ENCODE measurements around the gene CAMK4.

CAMK4 gene

DNA sequence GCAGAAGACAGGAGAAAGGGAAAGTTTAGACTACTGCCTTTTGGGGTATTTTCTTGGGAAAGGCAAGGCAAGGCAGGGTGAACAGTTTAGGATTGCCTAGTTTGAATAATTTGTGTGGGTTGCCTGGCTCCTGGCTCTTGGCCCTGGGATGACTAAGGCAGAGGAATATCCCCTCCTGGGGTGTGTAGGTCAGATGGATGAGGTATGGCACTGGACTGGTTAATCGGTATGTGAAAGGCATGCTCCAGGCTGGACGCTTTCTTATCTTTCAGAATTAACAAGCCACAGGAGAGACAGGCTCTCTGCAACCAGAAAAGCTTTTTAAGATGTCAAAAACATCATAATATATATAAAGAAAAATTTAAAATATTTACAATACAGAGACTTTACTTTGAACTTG lies 229.6 kb downstream of the CAMK4 start:
- no peak for DNase-seq
- in situ Hi-C loops (cut with MboI; ENCODE audit: low pct_unique_long_range_greater_than_20kb, low sequenced_read_pairs) = no loop called here

DNA sequence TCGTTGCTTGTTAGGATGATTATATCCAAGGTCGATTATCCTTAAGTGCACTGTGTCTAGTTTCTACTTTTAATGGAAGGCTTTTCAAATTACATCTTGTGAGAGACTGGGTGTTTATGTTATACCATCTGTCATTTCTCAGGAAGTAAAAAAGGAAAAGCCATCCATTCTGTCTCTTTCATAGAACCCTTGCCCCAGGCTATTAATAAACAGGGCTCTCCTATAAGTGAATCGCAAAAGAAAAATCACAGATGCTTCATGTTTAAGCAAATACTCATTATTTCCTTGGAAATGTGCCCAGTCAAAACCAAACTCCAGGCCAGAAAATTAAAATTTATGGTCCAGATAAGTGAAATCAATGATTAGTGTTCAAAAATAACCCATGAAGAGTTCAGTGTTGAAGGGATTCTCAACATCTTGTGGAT lies 230.0 kb downstream of the CAMK4 start:
- in situ Hi-C loops (cut with MboI; ENCODE audit: low pct_unique_long_range_greater_than_20kb, low sequenced_read_pairs) = no loop called here
- no peak for DNase-seq

DNA sequence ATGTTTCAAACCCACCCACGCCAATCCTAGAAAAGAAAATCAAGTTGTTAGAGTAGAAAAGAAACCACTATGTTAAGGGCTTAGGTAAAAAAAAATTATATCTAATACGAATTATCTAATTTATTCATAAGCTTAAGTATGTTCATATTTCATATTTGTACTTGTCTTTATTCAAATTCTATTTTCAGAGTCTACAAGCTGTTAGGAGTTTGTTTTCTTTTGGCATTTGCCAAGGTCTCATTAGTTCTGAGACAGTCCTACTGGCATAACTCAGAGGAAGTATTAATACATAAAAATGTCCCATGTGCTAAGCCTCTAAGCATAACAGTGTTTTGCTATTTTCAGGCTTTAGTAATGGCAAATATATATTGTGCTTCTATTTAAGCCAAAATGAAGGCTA lies 230.6 kb downstream of the CAMK4 start:
- DNase-seq = no peak
- in situ Hi-C loops (cut with MboI; ENCODE audit: low pct_unique_long_range_greater_than_20kb, low sequenced_read_pairs) = no loop called here

DNA sequence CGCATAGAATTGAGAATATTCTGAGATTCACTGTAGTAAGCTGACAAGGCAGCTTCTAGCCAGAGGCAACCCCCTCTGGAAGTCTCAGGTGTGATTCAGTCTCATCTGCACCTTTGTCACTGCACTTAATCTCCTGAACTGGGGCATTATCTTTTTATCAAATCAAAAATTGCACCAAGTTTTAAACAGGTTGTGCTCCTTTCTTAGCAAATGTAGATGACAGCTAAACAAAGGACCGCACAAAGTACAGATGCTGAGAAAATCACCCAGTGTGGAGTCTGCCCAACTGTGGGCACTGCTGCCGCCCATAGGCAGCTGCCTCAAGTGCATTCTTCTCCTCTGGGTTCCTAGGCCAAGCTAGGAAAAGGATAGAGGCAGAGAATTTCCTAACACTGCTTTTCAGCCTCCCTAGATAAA lies 237.1 kb downstream of the CAMK4 start:
- DNase-seq = no peak
- in situ Hi-C loops (cut with MboI; ENCODE audit: low pct_unique_long_range_greater_than_20kb, low sequenced_read_pairs) = no loop called here

DNA sequence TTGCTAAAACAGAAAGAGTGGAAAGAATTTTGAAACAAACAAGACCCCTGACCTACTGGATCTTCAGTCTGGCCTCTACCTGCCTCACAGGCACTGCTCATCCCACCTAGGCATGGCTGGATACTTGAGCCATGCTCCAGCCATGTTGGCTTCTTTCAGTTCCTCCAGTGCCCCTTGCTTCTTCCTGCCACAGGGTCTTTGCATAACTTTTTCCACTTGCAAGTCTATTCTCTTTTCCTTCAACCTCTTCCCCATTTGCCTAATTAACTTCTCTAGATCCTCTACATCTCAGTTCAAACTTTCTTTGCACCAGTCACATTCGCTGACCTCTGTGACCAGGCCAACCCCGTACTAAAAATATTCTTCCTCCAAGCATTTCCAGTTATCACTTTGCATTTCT lies 237.8 kb downstream of the CAMK4 start:
- in situ Hi-C loops (cut with MboI; ENCODE audit: low pct_unique_long_range_greater_than_20kb, low sequenced_read_pairs) = no loop called here
- no peak for DNase-seq

DNA sequence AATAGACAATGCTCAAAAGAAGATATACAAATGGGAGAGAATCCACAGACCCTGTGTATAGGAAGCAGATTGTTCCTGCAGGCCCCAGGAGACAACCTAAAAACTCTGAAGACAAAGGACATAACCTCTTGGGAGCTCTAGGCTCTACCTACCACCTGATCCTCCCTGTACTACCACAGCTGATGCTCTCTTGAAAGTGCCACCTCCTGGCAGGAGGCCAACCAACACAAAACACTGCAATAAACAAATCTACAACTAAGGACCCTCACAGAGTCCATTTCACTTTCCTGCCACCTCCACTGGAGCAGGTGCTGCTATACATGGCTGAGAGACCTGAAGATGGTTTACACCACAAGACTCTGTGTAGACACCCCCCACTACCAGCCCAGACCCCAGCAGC lies 239.1 kb downstream of the CAMK4 start:
- in situ Hi-C loops (cut with MboI; ENCODE audit: low pct_unique_long_range_greater_than_20kb, low sequenced_read_pairs) = no loop called here
- no peak for DNase-seq

DNA sequence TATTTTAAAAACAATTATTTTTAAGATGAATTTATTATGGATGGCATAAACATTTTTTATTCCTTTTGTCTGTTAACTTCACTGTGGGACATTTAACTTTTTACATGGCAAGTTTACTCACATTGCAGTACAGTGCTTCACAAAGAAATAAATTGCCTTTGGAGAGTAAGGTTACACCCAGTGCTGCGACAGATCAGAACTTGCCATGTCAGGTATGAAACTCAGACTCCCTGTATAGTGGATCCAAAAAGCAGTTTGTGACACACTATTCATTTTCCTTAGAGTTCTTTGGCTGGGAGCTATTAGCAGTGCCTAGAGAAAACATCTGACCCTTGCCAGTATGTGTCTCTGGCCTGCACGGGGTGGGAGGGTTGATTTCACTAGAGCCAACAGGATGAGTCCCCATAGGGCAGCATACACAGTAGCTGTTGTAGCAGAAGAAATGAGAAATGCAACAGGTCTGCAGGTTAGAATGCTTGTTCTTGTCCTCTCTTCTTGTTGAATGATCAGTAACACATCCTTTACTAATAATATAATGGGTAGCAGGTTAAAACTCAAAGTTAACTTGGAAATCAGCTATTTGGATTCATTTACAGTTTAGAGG lies 245.2 kb downstream of the CAMK4 start:
- in situ Hi-C loops (cut with MboI; ENCODE audit: low pct_unique_long_range_greater_than_20kb, low sequenced_read_pairs) = no loop called here
- no peak for DNase-seq

DNA sequence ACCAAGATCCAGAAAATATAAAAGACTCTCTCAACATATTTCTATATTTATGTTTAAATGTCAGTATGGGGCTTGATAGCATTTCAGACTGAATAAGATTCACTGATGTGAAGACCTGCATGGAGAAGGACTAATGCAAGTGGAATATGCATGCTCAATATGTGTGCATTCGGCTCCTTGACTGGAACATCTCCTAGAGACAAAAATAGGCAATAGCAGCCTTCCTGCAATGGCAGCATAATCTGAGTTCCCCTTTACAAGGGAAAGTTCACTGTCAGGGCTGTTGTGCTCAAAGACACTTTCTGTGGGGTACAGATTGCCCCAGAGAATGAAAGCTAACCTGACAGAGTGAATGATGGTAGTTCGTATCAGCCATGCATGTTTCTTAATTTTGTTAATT lies 245.7 kb downstream of the CAMK4 start:
- DNase-seq = peak; percentile 14
- in situ Hi-C loops (cut with MboI; ENCODE audit: low pct_unique_long_range_greater_than_20kb, low sequenced_read_pairs) = no loop called here

DNA sequence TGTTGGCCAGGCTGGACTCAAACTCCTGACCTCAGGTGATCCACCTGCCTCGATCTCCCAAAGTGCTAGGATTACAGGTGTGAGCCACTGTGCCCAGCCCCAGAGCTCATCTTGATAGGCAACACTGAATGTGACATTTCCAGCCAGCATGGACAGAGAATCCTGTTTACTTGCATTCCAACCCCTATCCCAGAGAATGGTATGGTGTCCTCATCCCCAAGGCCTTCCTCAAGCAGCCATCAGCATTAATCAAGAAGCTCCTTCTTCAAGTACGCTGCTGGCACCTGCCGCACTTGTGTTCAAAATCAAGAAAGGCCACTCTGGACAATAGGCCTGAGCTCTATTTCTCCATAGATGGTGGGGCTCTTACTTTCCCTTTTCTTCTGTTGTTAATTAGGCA lies 247.9 kb downstream of the CAMK4 start:
- in situ Hi-C loops (cut with MboI; ENCODE audit: low pct_unique_long_range_greater_than_20kb, low sequenced_read_pairs) = no loop called here
- no peak for DNase-seq

DNA sequence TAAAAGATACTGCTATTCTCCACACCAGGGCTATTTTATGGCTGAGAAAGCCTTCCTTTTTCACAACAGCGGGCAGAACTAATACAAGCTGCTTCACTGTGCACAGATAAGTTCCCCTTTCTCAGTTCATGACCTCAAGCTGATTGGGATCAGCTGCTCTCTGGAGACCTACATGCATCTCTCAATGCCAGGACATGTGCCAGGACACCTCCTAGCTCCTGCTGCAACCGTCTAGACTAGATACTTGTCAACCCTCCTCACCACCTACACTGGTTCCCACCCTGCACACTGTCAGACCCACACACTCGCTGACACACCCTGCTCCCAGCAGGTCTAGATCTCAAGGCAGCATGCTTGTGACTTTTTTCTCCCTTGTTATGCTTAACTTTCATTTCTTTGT lies 248.4 kb downstream of the CAMK4 start:
- peak; percentile 70 for DNase-seq
- in situ Hi-C loops (cut with MboI; ENCODE audit: low pct_unique_long_range_greater_than_20kb, low sequenced_read_pairs) = no loop called here

DNA sequence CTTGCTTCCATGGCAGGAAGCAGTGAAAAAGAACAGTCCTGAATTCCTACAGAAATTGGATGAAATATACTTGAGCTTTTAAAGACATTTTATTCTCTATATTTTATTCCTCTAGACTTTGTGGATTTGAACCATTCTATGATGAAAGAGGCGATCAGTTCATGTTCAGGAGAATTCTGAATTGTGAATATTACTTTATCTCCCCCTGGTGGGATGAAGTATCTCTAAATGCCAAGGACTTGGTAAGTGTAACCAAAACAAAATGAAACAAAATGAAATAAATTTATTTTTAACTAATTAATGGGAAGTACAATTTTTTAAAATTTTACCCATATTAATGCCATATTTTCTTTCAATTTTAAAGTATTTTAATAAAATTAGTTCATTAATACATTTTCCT lies 254.1 kb downstream of the CAMK4 start:
- in situ Hi-C loops (cut with MboI; ENCODE audit: low pct_unique_long_range_greater_than_20kb, low sequenced_read_pairs) = no loop called here
- no peak for DNase-seq

DNA sequence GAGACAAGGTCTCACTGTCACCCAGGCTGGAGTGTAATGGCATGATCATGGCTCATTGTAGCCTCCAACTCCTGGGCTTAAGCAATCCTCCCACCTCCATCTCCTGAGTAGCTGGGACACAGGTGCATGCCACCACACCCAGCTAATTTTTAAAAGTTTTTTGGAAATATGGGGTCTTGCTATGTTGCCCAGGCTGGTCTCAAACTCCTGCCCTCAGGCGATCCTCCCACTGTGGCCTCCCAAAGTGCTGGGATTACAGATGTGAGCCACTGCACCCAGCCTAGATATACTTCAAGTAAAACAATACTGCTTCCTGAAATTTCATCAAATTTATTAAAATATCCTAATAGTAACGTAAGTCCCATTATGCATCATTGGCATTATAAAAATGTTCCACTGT lies 254.7 kb downstream of the CAMK4 start:
- in situ Hi-C loops (cut with MboI; ENCODE audit: low pct_unique_long_range_greater_than_20kb, low sequenced_read_pairs) = no loop called here
- no peak for DNase-seq

DNA sequence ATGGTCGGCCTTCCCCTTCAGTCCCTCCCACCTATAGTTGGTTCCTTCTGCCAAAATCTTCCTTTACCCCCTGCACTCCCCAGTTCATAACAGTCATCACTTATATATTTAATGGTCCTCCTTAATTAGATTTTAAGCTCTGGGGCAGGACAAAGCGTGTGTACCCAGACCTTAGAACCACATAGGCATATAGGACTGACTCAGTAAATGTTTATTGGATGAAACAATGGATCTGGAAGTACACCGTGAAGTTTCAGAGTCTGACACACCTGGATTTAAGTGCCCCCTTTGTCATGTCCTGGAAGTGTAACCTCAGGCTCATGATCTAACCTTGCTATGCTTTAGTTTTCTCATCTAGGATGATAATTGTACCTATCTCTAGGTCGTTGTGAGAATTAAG lies 256.2 kb downstream of the CAMK4 start:
- in situ Hi-C loops (cut with MboI; ENCODE audit: low pct_unique_long_range_greater_than_20kb, low sequenced_read_pairs) = no loop called here
- DNase-seq = no peak

DNA sequence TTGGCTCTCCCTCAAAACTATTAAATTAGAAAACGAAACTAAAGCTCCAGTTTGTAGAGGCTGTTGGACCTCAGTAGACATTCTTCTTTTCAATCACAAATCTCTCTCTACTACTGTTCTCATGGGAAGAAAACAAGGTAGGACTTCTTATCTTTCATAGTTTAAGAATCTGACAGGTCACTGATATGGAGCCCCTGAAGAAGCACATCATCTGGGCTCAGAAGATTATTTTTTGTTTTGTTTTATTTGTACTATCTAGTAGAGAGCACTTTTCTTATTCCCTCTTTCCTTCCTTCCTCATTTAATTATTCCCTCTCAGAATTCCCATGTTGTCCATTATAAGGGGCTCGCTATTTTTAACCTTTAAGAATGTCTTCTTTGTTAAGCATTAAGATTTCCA lies 261.9 kb downstream of the CAMK4 start:
- in situ Hi-C loops (cut with MboI; ENCODE audit: low pct_unique_long_range_greater_than_20kb, low sequenced_read_pairs) = no loop called here

DNA sequence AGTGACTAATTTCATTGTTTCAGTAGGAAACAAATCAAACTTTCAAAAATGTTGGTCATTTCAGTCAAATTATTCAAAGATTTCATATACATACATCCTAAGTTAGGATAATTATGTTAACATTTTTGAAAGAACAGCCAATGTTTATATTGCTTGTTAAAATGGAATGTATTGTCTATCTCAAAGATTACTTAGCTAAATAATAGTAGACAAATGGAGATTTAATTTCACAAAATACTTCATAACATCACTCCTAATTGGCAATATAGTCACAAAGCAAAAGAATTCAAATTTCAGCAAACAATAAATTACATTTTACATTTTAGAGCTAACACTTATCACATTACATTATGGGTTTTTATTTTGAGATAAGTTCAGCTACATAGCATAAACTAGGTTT lies 262.7 kb downstream of the CAMK4 start:
- in situ Hi-C loops (cut with MboI; ENCODE audit: low pct_unique_long_range_greater_than_20kb, low sequenced_read_pairs) = no loop called here
- no peak for DNase-seq

More for the DNA sequence above, 261.9 kb downstream of the CAMK4 start:
- DNase-seq = no peak

DNA sequence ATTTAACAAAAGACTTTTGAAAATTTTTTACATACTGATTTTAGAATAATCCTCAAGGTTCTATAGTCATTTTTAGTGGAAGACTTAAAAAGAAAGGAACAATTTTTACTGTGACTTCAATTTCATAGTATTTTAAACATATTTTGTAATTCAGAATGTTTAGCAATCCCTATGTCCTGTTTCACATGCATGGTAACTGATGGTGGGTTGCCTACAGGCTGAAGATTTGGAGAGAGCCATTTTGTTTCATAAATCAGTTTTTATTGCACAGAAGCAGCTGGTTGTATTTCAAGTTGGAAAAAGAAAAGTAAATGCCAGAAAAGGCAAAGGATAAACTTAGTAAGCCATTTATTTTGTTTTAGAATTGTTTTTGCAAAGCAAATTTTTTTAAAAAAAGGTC lies 264.2 kb downstream of the CAMK4 start:
- in situ Hi-C loops (cut with MboI; ENCODE audit: low pct_unique_long_range_greater_than_20kb, low sequenced_read_pairs) = no loop called here
- no peak for DNase-seq

DNA sequence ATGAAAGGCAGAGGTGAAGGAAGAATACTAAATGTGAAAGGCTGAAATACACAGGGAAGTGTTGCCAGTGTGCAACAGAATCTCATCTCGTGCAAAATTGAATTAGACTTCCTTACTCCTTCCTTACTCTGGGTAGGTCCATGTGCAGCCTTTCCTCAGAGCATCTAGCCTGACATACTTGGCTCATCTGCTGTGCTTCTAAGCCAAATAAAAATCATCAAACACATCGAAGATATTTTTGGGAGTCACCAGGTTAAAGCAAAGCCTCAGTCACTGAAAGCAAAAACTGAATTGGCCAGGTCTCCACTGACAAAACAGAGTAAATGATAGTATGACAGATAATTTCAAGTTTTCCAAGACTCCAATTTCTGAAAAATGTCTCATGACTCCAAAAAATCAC lies 268.8 kb downstream of the CAMK4 start:
- in situ Hi-C loops (cut with MboI; ENCODE audit: low pct_unique_long_range_greater_than_20kb, low sequenced_read_pairs) = no loop called here
- DNase-seq = no peak

DNA sequence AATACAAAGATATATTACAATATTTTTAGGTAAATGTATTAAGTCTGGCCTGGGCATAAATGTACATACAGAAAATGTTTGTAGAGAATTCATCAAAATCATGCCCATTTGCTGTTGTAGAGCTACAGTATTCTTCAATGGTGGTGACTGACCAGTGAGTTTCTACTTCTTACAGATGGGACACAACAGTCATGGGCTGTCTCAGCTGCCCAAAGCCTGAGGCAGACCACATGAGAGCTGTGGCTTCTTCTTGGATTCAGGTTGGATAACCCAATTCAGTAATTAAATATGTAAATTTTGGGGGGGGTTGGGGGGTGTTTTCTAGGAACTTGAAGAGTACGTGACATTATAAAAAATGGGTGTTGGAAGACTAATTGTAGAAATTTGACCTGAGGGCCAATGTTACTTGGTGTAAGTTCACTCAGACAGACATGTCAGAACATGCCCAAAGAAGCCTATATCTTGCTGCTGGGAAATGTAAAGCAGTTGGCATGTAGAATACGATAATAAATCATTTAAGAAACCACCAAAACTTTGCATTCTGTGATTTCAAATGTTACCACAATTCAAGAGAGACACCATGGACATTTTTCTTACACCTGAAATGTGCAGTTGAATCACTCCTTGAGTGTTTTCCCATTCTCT lies 270.3 kb downstream of the CAMK4 start:
- DNase-seq = peak; percentile 16
- in situ Hi-C loops (cut with MboI; ENCODE audit: low pct_unique_long_range_greater_than_20kb, low sequenced_read_pairs) = no loop called here

DNA sequence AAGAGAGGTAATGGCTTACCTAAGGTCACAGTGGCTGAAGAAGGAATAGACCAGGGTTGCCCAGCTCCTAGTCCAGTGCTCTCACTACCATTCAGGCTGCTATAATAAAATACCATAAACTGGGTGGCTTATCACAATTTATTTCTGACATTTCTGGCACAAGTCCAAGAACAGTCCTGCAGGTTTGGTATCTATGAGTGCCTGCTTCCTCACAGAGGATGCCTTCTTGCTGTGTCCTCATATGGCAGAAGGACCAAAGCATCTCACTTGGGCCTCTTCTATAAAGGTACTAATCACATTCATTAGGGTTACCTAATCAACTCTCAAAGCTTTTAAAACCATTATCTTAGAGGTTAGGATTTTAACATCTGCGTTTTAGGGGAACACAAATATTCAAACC lies 271.0 kb downstream of the CAMK4 start:
- no peak for DNase-seq
- in situ Hi-C loops (cut with MboI; ENCODE audit: low pct_unique_long_range_greater_than_20kb, low sequenced_read_pairs) = no loop called here

DNA sequence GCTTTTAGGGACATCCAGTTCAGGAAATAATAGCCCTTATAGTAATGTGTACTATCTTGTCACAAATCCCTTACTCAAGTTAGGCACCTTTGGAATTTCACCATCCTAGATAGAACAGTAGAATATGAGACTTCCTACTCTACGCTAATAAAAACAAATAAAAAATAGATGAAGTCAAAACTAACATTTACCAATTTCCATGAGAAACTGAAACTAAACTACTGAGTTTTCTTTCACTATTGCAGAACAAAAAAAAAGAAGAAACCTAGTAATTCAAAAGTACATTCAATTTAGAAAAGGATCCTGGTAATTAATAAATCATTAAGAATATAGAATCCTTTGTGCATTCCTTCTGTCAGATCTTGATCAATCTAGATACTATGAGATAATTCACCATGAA lies 274.2 kb downstream of the CAMK4 start:
- in situ Hi-C loops (cut with MboI; ENCODE audit: low pct_unique_long_range_greater_than_20kb, low sequenced_read_pairs) = no loop called here
- no peak for DNase-seq

DNA sequence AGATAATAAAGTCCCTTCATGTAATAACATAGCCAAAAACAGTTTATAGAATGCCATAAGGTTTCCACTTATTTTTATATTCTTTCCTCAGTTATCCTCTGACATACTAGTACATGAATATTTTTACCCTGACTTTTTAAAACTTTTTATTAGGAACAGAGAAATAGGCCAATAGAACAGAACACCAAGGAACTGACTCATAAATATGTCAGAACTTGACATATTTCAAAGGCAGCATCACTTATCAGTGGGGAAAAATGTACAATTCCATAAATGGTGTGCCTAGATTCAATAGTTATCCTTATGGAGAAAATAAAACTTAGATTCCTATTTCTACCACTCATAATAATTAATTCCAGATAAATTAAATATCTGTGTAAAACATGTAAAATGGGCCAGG lies 278.8 kb downstream of the CAMK4 start:
- in situ Hi-C loops (cut with MboI; ENCODE audit: low pct_unique_long_range_greater_than_20kb, low sequenced_read_pairs) = no loop called here
- DNase-seq = no peak
